Measurements from ENCODE around the gene ADGRE2. TPM values are rescaled to one million over a fixed set of nuclear protein-coding genes. Genes with fewer than 3 reads are reported as not detected.

Gene ADGRE2
- total RNA-seq, 1 experiment from 2014 or later, result 4.2 TPM

DNA sequence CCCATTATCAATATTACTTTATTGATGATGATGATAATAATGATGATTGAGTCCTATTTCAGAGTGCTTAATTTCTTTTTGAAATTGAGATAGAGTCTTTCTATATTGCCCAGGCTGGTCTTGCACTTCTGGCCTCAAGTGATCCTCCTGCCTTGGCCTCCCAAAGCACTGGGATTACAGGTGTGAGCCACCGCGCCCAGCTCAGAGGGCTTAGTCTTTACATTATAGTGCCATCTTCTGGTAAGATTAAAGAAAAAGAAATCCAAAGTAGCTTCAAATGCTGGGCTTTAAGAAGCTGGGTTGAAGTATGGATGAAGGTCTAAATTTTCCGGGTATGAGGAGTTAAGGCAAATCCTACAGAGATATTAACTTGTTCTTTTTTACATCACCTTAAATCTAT, 91.9 kb downstream of the ADGRE2 start:
- Histone ChIP-seq H3K79me2 (ENCODE audit: low read length) (peaks cover 4% of the 10 kb centered on the region; the same call in 1 of the 2 replicates), H3K27ac (ENCODE audit: low read length) (no peak overlapping the region), H2AFZ (ENCODE audit: low read length) (no peak overlapping the region), H3K27me3 (ENCODE audit: low read length) (peaks cover 14% of the 10 kb centered on the region; the same call in 1 of the 2 replicates), H3K9me2 (replicated peaks; ENCODE audit: low read length) (no peaks in the 10 kb centered on the region), H4K20me1 (ENCODE audit: low read length) (no peaks in the 10 kb centered on the region), H3K9ac (ENCODE audit: low read length) (no peak overlapping the region), H3K4me2 (ENCODE audit: low read length) (no peak overlapping the region), H3K4me1 (ENCODE audit: insufficient read depth, low read length) (peaks cover 7% of the 10 kb centered on the region; the same call in 1 of the 2 replicates), H3K9me3 (ENCODE audit: low read length) (no peaks in the 10 kb centered on the region), H3F3A (ENCODE audit: low read length, unreplicated experiment) (peaks cover 4% of the 10 kb centered on the region), H3K36me3 (ENCODE audit: low read depth, low read length) (no peaks in the 10 kb centered on the region), H3K4me3 (ENCODE audit: low read length) (no peak overlapping the region)
- ATAC-seq (no peak), DNase-seq (peak; percentile 62)
- intact Hi-C loops (cut with micrococcal nuclease), result loop anchor here (1.0 kb wide), 1 partner anchor 112 kb away; no protein-coding TSS in a partner anchor
- POLR2A ChIA-PET (ENCODE audit: unreplicated experiment), result interaction anchor here (0.5 kb wide), 1 partner anchor 115 kb away, joined by 3 read pairs; the partner anchor contains the start of gene NDUFB7
- no TSS peak for BruUV-seq (replicated peaks)
- CTCF ChIA-PET, result interaction anchor here (0.6 to 3.4 kb wide), 5 partner anchors 10 to 550 kb away, joined by 3 to 147 read pairs (median 4); partner anchors contain the start of genes ASF1B and NDUFB7
- TF ChIP-seq EZH2phosphoT487 (IDR thresholded peaks at IDR 0.05; ENCODE audit: borderline replicate concordance, low read length), result no peak
- TF ChIP-seq, protein P1, sequence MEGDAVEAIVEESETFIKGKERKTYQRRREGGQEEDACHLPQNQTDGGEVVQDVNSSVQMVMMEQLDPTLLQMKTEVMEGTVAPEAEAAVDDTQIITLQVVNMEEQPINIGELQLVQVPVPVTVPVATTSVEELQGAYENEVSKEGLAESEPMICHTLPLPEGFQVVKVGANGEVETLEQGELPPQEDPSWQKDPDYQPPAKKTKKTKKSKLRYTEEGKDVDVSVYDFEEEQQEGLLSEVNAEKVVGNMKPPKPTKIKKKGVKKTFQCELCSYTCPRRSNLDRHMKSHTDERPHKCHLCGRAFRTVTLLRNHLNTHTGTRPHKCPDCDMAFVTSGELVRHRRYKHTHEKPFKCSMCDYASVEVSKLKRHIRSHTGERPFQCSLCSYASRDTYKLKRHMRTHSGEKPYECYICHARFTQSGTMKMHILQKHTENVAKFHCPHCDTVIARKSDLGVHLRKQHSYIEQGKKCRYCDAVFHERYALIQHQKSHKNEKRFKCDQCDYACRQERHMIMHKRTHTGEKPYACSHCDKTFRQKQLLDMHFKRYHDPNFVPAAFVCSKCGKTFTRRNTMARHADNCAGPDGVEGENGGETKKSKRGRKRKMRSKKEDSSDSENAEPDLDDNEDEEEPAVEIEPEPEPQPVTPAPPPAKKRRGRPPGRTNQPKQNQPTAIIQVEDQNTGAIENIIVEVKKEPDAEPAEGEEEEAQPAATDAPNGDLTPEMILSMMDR (conservative IDR thresholded peaks at IDR 0.05; ENCODE audit: low read depth, low read length), result peak; percentile 68; the same call in 1 of the 2 replicates

DNA sequence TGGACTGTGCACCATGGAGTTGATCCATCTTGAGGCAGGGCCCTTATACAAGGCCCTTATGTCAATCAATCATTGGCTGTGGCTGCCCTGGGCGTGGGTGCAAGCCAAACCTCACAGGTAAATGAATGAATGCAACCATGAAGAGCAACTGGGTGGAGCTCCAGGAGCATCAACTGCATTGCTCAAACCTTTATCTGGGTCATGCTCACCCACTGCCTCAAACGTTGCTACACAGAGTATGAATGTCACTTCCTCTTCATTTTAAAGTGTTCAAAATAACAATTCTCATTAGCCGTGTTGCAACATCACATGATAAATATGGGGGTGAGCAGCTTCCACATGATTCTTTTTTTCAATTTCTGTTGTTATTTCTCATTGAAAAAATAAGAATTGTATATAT, 94.9 kb downstream of the ADGRE2 start:
- no TSS peak for BruUV-seq (replicated peaks)
- intact Hi-C loops (cut with micrococcal nuclease), result no loop called here
- Histone ChIP-seq H3K9me2 (replicated peaks; ENCODE audit: low read length) (no peaks in the 10 kb centered on the region), H3K4me2 (ENCODE audit: low read length) (no peak overlapping the region), H4K20me1 (ENCODE audit: low read length) (no peaks in the 10 kb centered on the region), H3K79me2 (ENCODE audit: low read length) (no peaks in the 10 kb centered on the region), H3K4me1 (ENCODE audit: insufficient read depth, low read length) (no peaks in the 10 kb centered on the region), H2AFZ (ENCODE audit: low read length) (no peak overlapping the region), H3K9ac (ENCODE audit: low read length) (no peak overlapping the region), H3F3A (ENCODE audit: low read length, unreplicated experiment) (no peaks in the 10 kb centered on the region), H3K27ac (ENCODE audit: low read length) (no peak overlapping the region), H3K9me3 (ENCODE audit: low read length) (no peaks in the 10 kb centered on the region), H3K36me3 (ENCODE audit: low read depth, low read length) (no peaks in the 10 kb centered on the region), H3K27me3 (ENCODE audit: low read length) (peaks cover 17% of the 10 kb centered on the region), H3K4me3 (ENCODE audit: low read length) (no peak overlapping the region)
- DNase-seq, result no peak
- ChIA-PET CTCF (no interaction called here), POLR2A (ENCODE audit: unreplicated experiment) (no interaction called here)
- no peak for ATAC-seq
- no peak for TF ChIP-seq EZH2 (IDR thresholded peaks at IDR 0.05; ENCODE audit: low read length, unreplicated experiment)

Other genes with a start within 250 kb of the ADGRE2 start
- 144 and 145 TPM in 2 replicates for gene TECR, start 249.0 kb downstream of the ADGRE2 start, total RNA-seq (2014; rRNA removed)
- gene NDUFB7, start 206.5 kb downstream of the ADGRE2 start, total RNA-seq (2014; rRNA removed), result 1,095 and 1,098 TPM in 2 replicates
- not detected in 2 replicates for gene CLEC17A, start 195.5 kb downstream of the ADGRE2 start, total RNA-seq (2014; rRNA removed)
- gene ADGRE3, start 103.7 kb downstream of the ADGRE2 start, total RNA-seq (2014; rRNA removed), result not detected in 2 replicates
- 6.2 and 11.6 TPM in 2 replicates for gene ZNF333, start 88.5 kb downstream of the ADGRE2 start, total RNA-seq (2014; rRNA removed)
- gene OR7A5, start 56.6 kb upstream of the ADGRE2 start, total RNA-seq (2014; rRNA removed), result not detected in 2 replicates
- gene OR7C1, start 56.6 kb upstream of the ADGRE2 start, total RNA-seq (2014; rRNA removed), result not detected in 2 replicates
- not detected in 2 replicates for gene OR7A10, start 70.4 kb upstream of the ADGRE2 start, total RNA-seq (2014; rRNA removed)
- not detected in 2 replicates for gene OR7A17, start 107.6 kb upstream of the ADGRE2 start, total RNA-seq (2014; rRNA removed)
- gene OR7C2, start 162.9 kb upstream of the ADGRE2 start, total RNA-seq (2014; rRNA removed), result not detected in 2 replicates
- 4.4 and 9.6 TPM in 2 replicates for gene SLC1A6, start 201.3 kb upstream of the ADGRE2 start, total RNA-seq (2014; rRNA removed)

Data from PC-3 (cell line).